K562 (cell line): ENCODE results near the gene MID2. TPM values are rescaled to one million over a fixed set of nuclear protein-coding genes. Genes with fewer than 3 reads are reported as not detected.
A peak's percentile ranks its signal among the peaks of the same experiment; 100 is the strongest.

Experiments used
- ATAC-seq: fragments of 200-7000 bp; cut with Tn5 transposase; 3 replicates; pipeline ENCODE4 v1.9.1; 2020; ENCODE audit warnings: moderate library complexity
- BruUV-seq: library from RNA; stranded (reverse); fragments of 400-500 nt; replicated peaks from 2 replicates; lab custom pipeline; 2021; lab: Mats Ljungman, UMichigan
- CTCF ChIA-PET: fragments of 300-600 bp; formaldehyde crosslinking; extraction: SDS; loops from one replicate; lab custom pipeline; 2021; ENCODE audit warnings: low intra/inter-chr PET ratio; lab: Yijun Ruan, JAX
- POLR2A ChIA-PET: fragments of 300-600, 350-650 bp; sonication (Branson Sonifier 250); formaldehyde crosslinking; extraction: SDS; loops from one replicate; lab custom pipeline; 2021; ENCODE audit warnings: antibody characterized with exemption, inconsistent platforms; lab: Yijun Ruan, JAX
- DNase-seq, 4 experiments: peaks; one replicate each; pipeline versions ENCODE4 v3.0.0 to v3.0.0-alpha.2; 2011 to 2018; ENCODE audit warnings: low spot score in 3 of 4, mixed read lengths in 3 of 4; ENCODE audit errors: extremely low read depth in 1 of 4
- FAIRE-seq: peaks from 2 replicates; lab custom pipeline; 2011; peaks lifted over from hg19 to GRCh38; lab: Jason Lieb, UNC
- H2AFZ ChIP-seq: 2 replicates; pipeline ENCODE4 v1.6.0; 2011; ENCODE audit warnings: low read depth, low read length, control low read depth, inconsistent platforms
- H3K27ac ChIP-seq: fragments of 200-600 bp; 3 replicates; pipeline ENCODE4 v1.8.0; 2011; ENCODE audit warnings: low read depth, mild to moderate bottlenecking, control low read depth, inconsistent platforms, low read length, moderate library complexity, mixed read lengths; ENCODE audit errors: extremely low read depth
- H3K27me3 ChIP-seq, 2 experiments: fragments of 300-600 bp in 1 of 2; 2 replicates in 1 of 2; 3 replicates in 1 of 2; pipeline versions ENCODE4 v1.6.0 to v1.8.0; 2011; ENCODE audit warnings: inconsistent platforms in 2 of 2, low read length in 2 of 2, mild to moderate bottlenecking in 1 of 2, mixed read lengths in 1 of 2, moderate library complexity in 1 of 2; ENCODE audit not compliant: control insufficient read depth in 2 of 2, insufficient read depth in 2 of 2
- H3K36me3 ChIP-seq: fragments of 300-600 bp; 3 replicates; pipeline ENCODE4 v1.8.0; 2011; ENCODE audit warnings: mild to moderate bottlenecking, low read length, inconsistent platforms; ENCODE audit not compliant: control insufficient read depth, insufficient read depth
- H3K4me1 ChIP-seq, 2 experiments: fragments of 200-600 bp in 1 of 2; replicated peaks in 1 of 2; 2 replicates in 1 of 2; 3 replicates in 1 of 2; pipeline versions ENCODE4 v1.5.1 to v1.8.0; 2011; ENCODE audit warnings: inconsistent platforms in 2 of 2, low read length in 2 of 2, mild to moderate bottlenecking in 1 of 2, mixed read lengths in 1 of 2, moderate library complexity in 1 of 2; ENCODE audit not compliant: control insufficient read depth in 2 of 2, insufficient read depth in 2 of 2
- H3K4me2 ChIP-seq: 2 replicates; pipeline ENCODE4 v1.6.1; 2011; ENCODE audit warnings: low read length, control low read depth, inconsistent platforms, mixed read lengths; ENCODE audit not compliant: insufficient read depth
- H3K4me3 ChIP-seq: fragments of 200-600 bp; sonication (generic), shearing (Covaris generic); 2 replicates; pipeline ENCODE4 v1.5.1; 2016; ENCODE audit warnings: control low read depth, inconsistent platforms
- H3K79me2 ChIP-seq: fragments of 200-600 bp; 3 replicates; pipeline ENCODE4 v1.8.0; 2011; ENCODE audit warnings: low read length, inconsistent platforms; ENCODE audit not compliant: control insufficient read depth, insufficient read depth
- H3K9ac ChIP-seq, 2 experiments: 2 replicates each; pipeline versions ENCODE4 v1.6.0 to v1.6.1; 2011; ENCODE audit warnings: low read depth in 2 of 2, low read length in 2 of 2, control low read depth in 1 of 2, inconsistent platforms in 1 of 2, mild to moderate bottlenecking in 1 of 2, mixed read lengths in 1 of 2; ENCODE audit not compliant: insufficient read depth in 1 of 2
- H3K9me1 ChIP-seq: one replicate; pipeline ENCODE4 v1.6.0; 2011; ENCODE audit warnings: inconsistent platforms, mild to moderate bottlenecking, low read length, moderate library complexity; ENCODE audit not compliant: control insufficient read depth, insufficient read depth
- H3K9me3 ChIP-seq: replicated peaks from 2 replicates; pipeline ENCODE4 v1.5.1; 2011; ENCODE audit warnings: low read depth, low read length, inconsistent platforms; ENCODE audit not compliant: control insufficient read depth, insufficient read depth
- H4K20me1 ChIP-seq: replicated peaks from 2 replicates; pipeline ENCODE4 v1.6.1; 2011; ENCODE audit warnings: low read length, inconsistent platforms, mixed read lengths; ENCODE audit not compliant: control insufficient read depth, insufficient read depth
- DIDO1 ChIP-seq: fragments of 450-650 bp; IDR thresholded peaks from 2 replicates; pipeline ENCODE4 v1.6.1; 2016; ENCODE audit warnings: low read depth, missing biosample characterization, missing genetic modification characterization
- MECOM ChIP-seq: fragments of 250-450 bp; sonication (Bioruptor Pico); IDR thresholded peaks from 2 replicates; pipeline ENCODE4 v1.8.0; 2022; ENCODE audit warnings: inconsistent platforms
- SAFB2 ChIP-seq: fragments of 200-400 bp; formaldehyde crosslinking; IDR thresholded peaks from 2 replicates; pipeline ENCODE4 v1.6.1; 2018; ENCODE audit warnings: borderline replicate concordance, low read length, low read depth, moderate library complexity; ENCODE audit not compliant: severe bottlenecking
- SP1 ChIP-seq: sonication (generic); formaldehyde crosslinking; IDR thresholded peaks from 2 replicates; pipeline ENCODE4 v1.8.1; 2022; ENCODE audit warnings: mild to moderate bottlenecking, missing genetic modification reagents
- WGBS: fragments of 100-300 bp; shearing (Covaris generic); methylation state at CpG from one replicate; pipeline ENCODE4 v1.1.6; 2016; ENCODE audit warnings: low coverage, mixed read lengths; ENCODE audit not compliant: insufficient coverage; ENCODE audit errors: missing lambda C conversion rate; 5-methylcytosine and 5-hydroxymethylcytosine counted together
- in situ Hi-C: fragments of 300-500 bp; cut with MboI; formaldehyde crosslinking; loops from 4 replicates; pipeline ENCODE4 v1.15.0; 2018; ENCODE audit warnings: inconsistent platforms, mixed read lengths
- intact Hi-C: fragments of 100-400 bp; cut with micrococcal nuclease; formaldehyde crosslinking; loops from 2 replicates; pipeline ENCODE4 v1.14.2; 2022
- polyA plus RNA-seq, 8 experiments: library from polyadenylated mRNA; depleted of rRNA in 4 of 8; stranded (reverse) in 5 of 8; unstranded in 3 of 8; fragments of >200 nt; fragmentation: Nextera tagmentation in 2 of 8; fragmentation: Illumina TruSeq in 1 of 8; extraction: Ambion mirVana in 2 of 8; extraction: Trizol in 1 of 8; gene quantifications; 2 replicates each; pipeline versions ENCODE4 v1.2.1 to v1.2.3, GENCODE V29; 2011 to 2014; ENCODE audit warnings: inconsistent platforms in 1 of 8, missing spikeins in 1 of 8
- total RNA-seq, 7 experiments: library from RNA; depleted of rRNA in 6 of 7; stranded (reverse); fragments of >200 nt in 6 of 7; fragmentation: Illumina TruSeq in 2 of 7; extraction: Trizol in 2 of 7; gene quantifications; 2 replicates each; pipeline versions ENCODE4 v1.2.1 to v1.2.3, GENCODE V29; 2011 to 2021; ENCODE audit warnings: low replicate concordance in 1 of 7
- TF ChIP-seq, protein P1 (sequence below): fragments of 450-650 bp; conservative IDR thresholded peaks from 2 replicates; pipeline ENCODE4 v1.6.1; 2016; ENCODE audit warnings: missing genetic modification characterization, low read depth, mild to moderate bottlenecking, control low read depth, missing compliant biosample characterization
- TF ChIP-seq, protein P2 (sequence below): fragments of 250-450 bp; sonication (Bioruptor Pico); IDR thresholded peaks from 2 replicates; pipeline ENCODE4 v1.8.0; 2022; ENCODE audit warnings: moderate library complexity, mild to moderate bottlenecking, inconsistent platforms

The MID2 gene
- total and polyA plus RNA-seq, 9 of the 15 experiments (the other 6 are each of a cell fraction or from before 2014, with no cell fraction given): 0.07 TPM; not detected in 8

DNA sequence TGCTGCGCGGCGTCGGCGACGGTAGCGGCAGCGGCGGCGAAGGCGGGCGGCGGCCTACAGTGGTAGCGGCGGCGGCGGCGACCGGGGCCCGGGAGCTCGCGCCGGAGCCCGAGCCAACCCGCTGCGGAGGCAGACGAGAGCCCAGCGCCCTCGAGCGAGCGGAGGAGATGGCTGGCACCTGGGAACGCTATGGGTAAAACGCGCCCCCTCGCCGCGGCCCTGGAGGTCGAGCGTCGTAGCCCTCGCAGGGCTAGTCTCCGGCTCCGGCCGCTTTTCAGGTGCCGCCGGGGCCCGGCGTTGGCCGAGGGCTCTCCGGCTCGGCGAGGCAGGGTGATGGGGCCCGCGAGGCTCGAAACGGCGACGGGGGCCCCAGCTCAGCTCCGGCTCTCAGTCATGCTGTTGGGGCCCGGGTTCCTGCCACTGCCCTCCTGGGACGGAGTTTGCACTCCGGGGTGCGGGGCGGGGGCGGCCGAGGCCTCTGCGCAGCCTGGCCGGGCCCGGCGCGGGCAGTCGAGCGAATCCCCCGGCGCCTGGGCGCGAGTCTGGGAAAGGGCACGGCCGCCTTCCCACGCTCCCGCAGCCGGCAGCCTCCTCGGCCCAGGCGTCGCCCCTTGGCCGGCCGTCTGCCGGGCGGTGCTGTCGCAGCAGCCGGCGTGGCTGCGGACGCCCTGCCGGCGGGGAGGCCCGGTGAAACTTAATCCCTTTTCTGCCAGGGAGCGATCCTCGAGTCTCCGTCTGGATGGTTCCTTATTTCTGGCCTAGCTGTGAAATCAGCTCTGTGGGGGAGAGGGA lies 768 bp downstream of the MID2 start:
- no peaks in the 10 kb centered on the region for H3K9me1 ChIP-seq
- intact Hi-C loops: no loop called here
- TF ChIP-seq SP1 (CRISPR knock-in tag): no peak
- H3K27me3 ChIP-seq: peaks cover 2 to 24% of the 10 kb centered on the region in 2 experiments; a peak in 2 of 5 replicates
- H3K36me3 ChIP-seq: no peaks in the 10 kb centered on the region
- no peak overlapping the region for H3K27ac ChIP-seq
- WGBS: 27% methylated on average over 6 of the region's 100 CpGs
- ATAC-seq (no peak; the same call in 2 of the 3 replicates), DNase-seq (peak in 1 of 4 experiments; percentile 1), FAIRE-seq (no peak)
- no peak overlapping the region for H3K4me3 ChIP-seq
- ChIA-PET CTCF (no interaction called here), POLR2A (no interaction called here)
- H4K20me1 ChIP-seq: no peaks in the 10 kb centered on the region
- no peak overlapping the region for H3K4me2 ChIP-seq
- peaks cover 0 to 12% of the 10 kb centered on the region in 2 experiments; a peak in 2 of 5 replicates for H3K4me1 ChIP-seq
- BruUV-seq: no TSS peak
- in situ Hi-C loops: no loop called here
- no peaks in the 10 kb centered on the region for H3K9me3 ChIP-seq
- H3K79me2 ChIP-seq: no peaks in the 10 kb centered on the region
- H3K9ac ChIP-seq: no peak overlapping the region
- H2AFZ ChIP-seq: no peak overlapping the region

DNA sequence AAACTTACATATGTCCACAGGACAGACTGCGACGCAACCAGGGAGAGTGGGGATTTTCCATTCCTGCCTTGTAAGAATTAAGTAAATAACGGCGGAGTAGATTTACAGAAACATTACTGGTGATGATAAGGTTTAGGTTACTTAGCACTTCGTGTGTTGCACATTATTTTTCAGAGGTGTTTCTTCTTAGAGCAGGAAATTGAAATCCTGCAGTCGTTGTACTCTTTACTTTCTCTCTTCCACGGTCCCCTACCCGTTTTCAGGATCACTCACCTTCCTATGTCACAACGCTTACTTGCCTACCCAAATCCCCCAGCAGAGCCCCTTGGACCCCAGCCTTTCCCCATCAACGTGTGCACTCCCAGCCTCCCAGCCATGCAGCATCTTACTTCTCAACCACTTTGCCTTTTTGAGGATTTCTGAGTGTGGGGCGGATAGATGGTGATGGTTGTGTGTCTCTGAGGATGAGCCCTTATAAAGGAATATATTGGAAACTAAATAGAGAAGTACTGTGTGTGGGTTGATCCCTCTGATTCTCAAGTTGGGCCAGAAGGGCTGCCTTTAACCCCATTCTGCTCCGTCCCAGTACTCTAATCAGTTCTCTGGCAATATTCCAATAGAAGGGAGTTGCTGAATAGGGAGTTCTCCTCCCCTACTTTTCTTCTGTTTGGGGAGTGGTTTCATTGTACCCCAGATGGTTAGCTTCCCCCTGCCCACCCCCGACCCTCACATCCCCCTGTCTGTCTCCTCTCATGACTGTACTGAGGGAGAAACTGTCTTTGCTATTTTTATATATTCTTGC lies 1.6 kb downstream of the MID2 start:
- POLR2A ChIA-PET: no interaction called here
- BruUV-seq: no TSS peak
- TF ChIP-seq, protein P1, sequence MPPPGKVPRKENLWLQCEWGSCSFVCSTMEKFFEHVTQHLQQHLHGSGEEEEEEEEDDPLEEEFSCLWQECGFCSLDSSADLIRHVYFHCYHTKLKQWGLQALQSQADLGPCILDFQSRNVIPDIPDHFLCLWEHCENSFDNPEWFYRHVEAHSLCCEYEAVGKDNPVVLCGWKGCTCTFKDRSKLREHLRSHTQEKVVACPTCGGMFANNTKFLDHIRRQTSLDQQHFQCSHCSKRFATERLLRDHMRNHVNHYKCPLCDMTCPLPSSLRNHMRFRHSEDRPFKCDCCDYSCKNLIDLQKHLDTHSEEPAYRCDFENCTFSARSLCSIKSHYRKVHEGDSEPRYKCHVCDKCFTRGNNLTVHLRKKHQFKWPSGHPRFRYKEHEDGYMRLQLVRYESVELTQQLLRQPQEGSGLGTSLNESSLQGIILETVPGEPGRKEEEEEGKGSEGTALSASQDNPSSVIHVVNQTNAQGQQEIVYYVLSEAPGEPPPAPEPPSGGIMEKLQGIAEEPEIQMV (tag): no peak
- TF ChIP-seq DIDO1: no peak
- TF ChIP-seq SAFB2: no peak
- TF ChIP-seq MECOM (CRISPR knock-in tag): no peak
- TF ChIP-seq, protein P2, sequence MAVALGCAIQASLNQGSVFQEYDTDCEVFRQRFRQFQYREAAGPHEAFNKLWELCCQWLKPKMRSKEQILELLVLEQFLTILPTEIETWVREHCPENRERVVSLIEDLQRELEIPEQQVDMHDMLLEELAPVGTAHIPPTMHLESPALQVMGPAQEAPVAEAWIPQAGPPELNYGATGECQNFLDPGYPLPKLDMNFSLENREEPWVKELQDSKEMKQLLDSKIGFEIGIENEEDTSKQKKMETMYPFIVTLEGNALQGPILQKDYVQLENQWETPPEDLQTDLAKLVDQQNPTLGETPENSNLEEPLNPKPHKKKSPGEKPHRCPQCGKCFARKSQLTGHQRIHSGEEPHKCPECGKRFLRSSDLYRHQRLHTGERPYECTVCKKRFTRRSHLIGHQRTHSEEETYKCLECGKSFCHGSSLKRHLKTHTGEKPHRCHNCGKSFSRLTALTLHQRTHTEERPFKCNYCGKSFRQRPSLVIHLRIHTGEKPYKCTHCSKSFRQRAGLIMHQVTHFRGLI (CRISPR knock-in tag): no peak

More for the DNA sequence above, 1.6 kb downstream of the MID2 start:
- no peak overlapping the region for H3K4me3 ChIP-seq
- no peak overlapping the region for H3K27ac ChIP-seq
- no peak overlapping the region for H2AFZ ChIP-seq
- FAIRE-seq: no peak
- H3K9me3 ChIP-seq: no peaks in the 10 kb centered on the region
- H3K27me3 ChIP-seq: peaks cover 2 to 24% of the 10 kb centered on the region in 2 experiments; a peak in 2 of 5 replicates
- in situ Hi-C loops (no loop called here), intact Hi-C loops (no loop called here)
- no peak for DNase-seq
- WGBS: 2% methylated on average over 12 of the region's 13 CpGs
- H3K9me1 ChIP-seq: no peaks in the 10 kb centered on the region
- H3K9ac ChIP-seq: no peak overlapping the region
- peaks cover 0 to 12% of the 10 kb centered on the region in 2 experiments; a peak in 2 of 5 replicates for H3K4me1 ChIP-seq
- H3K4me2 ChIP-seq: no peak overlapping the region
- no peaks in the 10 kb centered on the region for H3K36me3 ChIP-seq
- CTCF ChIA-PET: no interaction called here
- no peaks in the 10 kb centered on the region for H3K79me2 ChIP-seq
- H4K20me1 ChIP-seq: no peaks in the 10 kb centered on the region
- ATAC-seq: no peak
